GM21381 (cell line): ENCODE results near the gene MYOCD.
A peak's percentile ranks its signal among the peaks of the same experiment; 100 is the strongest.

Experiments
- ATAC-seq: cut with Tn5 transposase; IDR thresholded peaks from one replicate; pipeline ENCODE4 v1.9.1; 2021; ENCODE audit warnings: mild to moderate bottlenecking, moderate library complexity; ENCODE audit not compliant: unreplicated experiment

The MYOCD gene

DNA sequence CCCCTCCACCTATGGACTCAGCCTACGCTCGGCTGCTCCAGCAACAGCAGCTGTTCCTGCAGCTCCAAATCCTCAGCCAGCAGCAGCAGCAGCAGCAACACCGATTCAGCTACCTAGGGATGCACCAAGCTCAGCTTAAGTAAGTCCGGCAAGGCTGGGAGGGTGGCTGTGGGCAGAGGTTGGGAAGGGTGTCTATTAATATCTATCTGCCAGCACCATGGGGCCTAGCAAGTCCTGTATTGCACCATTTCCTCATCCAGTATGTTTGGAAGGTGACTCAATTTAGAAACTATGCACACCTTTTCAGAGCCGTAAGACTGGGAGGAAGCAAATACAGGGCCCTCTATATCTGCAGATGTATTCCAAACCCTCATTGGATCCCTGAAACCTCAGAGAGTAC is 78.6 kb downstream of the MYOCD start:
- no peak for ATAC-seq

DNA sequence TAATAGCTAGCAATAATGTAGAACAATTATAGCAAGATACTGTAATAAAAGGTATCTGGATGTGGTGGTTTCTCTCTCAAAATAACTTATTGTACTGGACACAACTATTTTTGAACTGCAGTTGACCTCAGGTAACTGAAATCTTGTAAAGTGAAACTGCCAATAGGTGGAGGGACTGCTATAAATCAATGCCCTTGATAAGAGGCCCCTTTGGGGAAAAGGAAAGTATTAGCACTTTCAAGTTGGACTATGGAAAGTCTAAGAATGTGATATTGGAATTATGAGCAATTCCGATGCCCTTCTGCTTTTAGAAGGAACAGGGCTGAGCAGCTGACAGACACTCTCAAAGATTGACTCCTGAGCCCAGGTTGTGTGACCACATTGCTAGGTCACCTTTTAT is 79.1 kb downstream of the MYOCD start:
- no peak for ATAC-seq

DNA sequence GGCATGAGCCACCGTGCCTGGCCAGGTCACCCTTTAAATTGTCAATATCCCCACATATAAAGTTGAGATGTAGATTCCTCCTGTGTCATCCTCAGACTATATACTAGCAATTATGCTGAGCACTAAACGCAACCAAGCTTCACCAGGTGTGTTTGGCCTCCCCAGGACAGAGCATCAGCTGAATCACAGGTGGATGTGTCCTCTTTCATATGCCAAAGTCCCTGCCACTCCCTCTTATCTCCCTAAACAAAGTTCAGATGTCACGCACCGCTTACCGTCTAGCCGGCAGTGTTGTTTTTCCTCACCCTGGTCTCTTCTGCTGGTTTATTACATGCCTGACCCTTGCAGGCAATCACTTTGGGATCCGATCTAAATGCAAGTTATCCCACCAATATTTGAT is 79.8 kb downstream of the MYOCD start:
- no peak for ATAC-seq

DNA sequence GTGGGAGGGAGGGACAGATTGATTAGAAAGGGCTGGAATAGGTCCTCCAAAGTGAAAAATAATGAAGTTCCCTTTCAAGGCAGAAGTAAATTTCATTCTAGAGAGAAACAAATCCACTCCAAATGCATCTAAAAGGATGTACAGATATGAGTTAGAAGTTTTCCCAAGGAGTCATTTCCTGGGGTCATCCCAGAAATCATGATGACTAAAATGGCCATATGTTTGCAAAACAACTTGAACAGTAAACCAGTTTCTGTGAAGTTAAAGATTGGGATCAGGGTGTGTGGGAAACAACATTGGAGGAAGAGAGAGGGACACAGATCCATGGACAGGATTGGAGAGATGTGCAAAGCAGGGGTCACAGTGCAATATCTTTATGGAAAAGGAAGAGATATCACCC is 91.1 kb downstream of the MYOCD start:
- no peak for ATAC-seq

DNA sequence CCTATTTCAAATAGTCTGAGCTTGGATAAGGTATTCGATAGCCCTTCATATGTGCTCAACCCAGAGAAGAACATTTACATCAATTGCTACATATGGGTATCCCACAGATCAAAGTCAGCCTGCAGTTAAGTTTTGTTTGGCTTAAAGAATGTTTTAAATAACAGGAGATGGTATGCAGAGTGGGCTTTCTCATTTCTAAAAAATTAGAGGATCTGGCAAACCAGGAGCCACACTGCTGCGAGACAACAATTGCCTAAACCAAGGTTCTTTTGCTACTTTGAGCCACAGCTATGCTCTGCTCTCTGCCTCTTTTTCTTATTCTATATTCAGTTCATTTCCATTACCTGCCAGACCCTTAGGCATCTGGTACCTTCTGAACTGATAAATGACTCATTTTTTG is 93.4 kb downstream of the MYOCD start:
- no peak for ATAC-seq

DNA sequence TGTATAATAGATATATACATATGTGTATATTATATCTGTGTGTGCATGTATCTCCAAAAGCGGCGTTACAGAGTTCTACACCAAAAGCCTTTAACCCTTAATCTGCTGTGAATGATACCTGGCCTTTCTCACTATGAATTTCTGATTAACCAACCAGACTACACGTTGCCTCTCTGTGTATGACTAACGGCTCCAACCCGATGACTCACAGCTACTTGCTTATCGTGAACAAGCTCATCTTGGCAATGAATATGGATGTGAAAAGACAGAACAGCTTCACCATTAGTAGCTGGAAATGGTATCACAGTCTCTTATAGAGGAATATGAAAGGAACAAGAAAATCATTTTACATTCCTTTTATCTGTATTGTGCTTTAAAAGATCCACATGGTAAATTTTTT is 99.9 kb downstream of the MYOCD start:
- no peak for ATAC-seq

DNA sequence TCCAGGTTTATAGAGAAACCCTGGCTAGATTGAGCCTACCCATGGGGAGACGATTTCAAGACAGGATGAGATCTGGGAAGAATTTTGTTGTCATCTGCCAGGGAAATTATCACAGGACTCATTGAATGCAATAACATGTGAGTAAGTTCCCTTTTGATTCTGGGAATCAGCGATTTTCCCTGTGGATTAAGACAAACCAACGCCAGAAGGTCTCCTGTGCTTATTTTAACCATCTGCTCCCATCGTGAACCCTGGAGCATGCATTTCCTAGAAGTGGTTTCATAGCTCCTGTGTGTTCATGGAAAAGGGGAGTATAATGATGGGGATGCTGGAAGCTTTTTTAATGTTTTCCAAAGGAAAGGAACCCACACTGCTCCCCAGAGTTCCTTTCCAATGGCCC is 102.6 kb downstream of the MYOCD start:
- no peak for ATAC-seq

DNA sequence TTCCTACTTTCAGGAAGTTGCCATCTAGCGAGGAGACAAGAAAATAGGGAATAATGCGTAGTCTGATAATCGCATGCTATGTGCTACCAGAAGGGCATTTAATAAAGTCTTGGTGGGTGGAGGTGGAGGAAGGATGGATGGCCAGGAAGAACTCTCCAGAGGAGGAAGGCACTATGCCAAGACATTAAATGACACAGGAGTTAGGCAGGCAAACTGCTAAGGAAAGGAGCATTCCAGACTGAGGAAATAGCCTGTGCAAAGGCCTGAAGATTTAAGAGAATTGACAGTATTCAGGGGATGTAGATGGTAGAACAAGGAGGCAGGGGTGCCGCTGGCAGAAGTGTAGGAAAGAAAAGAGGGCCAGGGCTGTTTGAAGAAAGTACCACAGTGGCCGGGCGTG is 104.3 kb downstream of the MYOCD start:
- ATAC-seq: no peak

DNA sequence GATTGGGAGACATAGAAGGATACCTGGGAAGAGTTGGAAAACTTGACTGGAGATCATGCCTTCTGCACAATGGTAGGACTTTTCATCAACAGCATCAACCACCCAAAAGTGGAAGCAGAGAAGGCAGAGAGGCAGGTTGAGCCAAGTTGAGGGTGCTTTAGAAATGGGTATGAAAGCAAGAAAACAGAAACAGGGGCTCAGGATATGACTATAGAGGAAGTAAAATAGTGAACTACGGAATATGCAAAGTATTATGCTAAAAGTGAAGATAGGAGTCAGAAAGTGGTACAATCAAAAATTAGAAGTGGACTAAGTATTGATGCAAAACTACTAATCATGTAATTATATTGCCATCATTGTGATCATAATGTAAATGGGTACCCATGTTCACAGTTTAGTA is 107.5 kb downstream of the MYOCD start:
- no peak for ATAC-seq

DNA sequence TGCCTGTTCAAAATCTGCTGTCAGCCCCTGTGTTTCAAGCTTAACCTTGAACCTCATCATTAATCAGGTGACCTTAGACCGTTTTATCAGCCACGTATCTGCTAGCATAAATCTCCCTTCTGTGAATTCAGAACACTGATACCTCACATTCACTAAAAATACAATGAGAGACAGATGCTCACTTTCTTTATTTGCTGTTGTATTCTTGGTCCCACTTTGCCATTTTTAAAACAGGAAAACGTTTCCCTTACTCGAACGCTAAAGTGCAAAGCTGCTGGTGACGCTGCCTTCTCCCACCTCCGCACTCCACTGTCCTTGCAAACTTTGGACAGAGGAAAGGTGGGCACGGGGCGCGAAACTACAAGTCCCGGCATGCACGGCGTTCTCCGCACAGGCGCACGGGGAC is 123.4 kb downstream of the MYOCD start:
- ATAC-seq: peak; percentile 82

DNA sequence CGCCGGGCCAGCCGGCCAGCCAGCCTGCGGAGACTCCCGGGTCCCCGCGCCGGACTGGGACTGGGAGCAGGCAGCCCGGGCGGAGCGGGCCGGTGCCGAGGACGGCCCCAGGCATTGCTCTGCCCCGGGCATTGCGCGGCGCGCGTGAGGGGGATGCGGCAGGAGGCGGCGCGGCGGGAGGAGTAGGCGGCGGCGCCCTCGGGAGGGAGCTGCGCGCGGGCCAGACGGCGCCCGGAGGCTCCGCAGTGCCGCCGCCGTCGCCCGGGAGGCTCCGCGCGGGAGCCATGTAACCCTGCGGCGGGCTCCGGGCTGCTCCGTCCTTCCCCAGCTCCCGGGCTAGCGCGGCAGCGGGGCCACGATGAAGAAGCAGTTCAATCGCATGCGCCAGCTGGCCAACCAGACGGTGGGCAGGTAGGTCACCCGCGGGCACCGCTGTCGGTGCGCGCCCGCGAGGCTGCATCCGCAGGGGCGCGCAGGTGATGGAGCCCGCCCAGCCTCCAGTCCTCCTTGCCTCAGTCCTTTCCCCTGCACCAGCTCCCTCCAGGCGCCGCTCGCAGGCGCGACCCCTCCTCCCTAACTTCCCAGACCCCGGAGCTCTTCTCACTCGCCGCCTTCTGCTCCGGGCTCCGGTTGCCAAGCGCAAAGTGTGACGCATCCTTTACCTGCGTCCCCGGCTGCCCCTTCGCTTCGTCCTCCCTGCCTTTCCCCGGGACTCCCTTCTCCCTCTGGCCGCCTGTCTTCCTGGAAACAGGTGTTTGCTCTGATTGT is 124.0 kb downstream of the MYOCD start, which contains the start of gene ARHGAP44:
TSS of gene ARHGAP44 (plus strand) at position 18 of the 768 bp plus-strand sequence. CDS start at position 359, 341 bp downstream.
- ATAC-seq: peak; percentile 54

DNA sequence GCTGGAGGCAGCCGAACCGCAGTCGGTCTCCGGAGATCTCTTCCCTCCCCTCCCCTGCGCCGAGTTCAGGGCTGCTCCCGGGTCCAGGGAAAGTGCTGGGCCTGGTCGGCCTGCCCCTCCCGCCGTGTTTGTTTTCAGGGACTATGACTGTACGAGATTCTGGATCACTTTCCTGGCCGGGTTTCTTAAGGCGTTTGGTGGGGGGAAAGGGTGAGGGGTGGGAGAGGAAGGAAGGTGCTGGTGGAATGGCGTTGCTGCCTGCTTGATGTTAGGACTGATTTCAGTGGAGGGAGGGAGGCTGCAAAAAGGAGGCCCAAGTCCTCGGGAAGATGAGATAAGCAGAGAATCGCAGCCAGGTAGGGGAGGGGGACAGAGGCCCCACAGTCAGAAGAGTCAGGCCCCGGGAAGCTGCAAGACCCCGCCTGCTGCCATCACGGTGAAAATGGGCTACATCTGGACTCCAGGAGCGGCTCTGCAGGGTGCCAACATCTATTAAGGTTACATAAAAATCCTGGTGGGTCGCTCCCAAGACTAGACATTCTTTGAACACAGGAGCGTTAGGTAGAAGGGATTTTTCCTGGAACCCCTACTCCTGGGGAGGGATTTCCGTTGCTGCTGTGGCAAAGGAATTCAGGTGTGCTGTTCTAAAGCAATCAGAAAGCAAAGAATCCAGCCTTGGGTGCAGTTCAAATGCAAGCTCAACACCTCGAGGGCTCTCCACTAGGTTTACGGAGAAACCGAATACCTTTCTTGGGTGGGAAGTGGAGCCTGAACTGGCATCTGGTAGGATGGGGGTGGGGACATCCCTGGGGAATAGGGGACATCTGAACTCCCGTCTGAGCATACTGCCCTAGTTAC is 124.8 kb downstream of the MYOCD start:
- ATAC-seq: no peak

DNA sequence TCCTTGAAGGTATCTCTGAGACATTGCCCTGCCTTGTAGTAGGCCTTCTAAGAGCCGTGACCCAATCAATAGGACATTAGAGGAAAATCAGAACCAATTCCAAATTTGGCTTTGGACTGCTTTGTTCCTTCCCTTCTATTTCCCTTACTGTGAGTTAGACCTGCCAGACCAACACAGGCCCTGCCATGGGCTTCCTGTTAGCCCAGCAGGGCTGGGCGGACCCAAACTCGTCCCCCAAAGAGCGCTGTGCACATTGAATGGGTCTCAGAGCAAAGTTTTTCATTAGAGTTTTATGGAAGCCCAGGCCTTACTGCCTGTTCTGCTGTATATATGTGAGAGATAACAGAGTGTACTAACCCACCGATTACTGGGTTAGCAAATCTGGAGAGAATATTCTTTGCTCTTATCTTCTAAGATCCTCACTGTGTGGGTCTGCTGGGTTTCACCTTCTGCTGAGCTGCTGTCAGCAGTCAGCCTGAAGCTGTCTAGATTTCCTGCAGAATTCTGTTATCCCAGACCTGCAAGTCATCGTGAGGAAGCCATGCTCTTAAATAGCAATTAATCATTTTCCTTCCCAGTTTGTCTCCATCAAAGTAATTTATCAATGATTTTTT is 129.3 kb downstream of the MYOCD start:
- ATAC-seq: no peak

DNA sequence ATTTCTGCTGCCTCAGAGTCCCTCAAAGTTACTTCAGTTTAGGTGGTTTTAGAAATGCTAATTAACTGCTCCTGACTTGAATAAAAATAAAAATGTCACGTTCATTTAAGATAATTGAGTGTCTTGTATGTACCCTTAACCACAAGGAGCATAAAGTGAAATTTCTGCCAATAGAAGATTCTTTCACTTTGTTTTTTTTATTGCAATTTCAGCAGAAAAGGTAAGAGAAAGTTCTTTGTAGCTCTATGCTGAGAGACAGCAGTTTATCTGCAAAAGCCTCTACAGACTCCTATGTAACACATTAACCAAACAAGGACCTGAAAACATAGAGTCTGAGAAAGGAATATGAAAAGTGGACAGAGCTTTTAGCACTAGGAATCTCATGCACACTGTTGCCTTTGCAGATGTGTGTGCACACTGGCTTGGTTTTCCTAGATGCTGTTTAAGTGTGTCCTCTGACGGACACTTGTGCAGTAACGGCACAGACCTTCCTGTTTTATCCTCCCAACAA is 135.2 kb downstream of the MYOCD start:
- no peak for ATAC-seq

DNA sequence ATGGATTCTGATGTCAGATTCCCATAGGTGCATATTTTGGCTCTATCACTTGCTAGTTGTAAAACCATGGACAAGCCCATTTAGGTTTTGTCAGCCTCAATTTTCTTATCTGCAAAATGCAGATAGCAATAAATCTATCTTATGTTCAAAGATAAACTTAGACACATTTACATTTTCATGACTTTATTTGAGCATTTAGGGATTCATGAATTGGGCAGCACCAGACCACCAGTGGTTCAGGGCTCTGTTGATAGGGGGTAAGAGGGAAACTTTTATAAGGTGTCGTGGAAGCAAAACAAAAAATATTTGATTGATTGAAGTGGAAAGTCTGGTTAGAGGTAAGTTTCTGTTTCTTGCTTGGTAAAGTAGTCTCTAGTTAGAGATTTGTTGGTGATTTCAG is 140.9 kb downstream of the MYOCD start:
- no peak for ATAC-seq

DNA sequence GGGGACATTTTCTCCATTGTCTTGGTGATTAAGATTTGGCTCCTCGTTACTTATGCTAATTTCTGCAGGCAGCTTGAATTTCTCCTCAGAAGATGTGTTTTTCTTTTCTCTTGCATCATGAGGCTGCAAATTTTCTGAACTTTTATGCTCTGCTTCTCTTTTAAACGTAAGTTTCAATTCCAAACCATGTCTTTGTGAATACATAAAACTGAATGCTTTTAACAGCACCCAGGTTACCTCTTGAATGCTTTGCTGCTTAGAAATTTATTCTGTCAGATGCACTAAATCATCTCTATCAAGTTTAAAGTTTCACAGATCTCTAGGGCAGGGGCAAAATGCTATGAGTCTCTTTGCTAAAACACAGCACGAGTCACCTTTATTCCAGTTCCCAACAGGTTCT is 143.0 kb downstream of the MYOCD start:
- ATAC-seq: no peak

DNA sequence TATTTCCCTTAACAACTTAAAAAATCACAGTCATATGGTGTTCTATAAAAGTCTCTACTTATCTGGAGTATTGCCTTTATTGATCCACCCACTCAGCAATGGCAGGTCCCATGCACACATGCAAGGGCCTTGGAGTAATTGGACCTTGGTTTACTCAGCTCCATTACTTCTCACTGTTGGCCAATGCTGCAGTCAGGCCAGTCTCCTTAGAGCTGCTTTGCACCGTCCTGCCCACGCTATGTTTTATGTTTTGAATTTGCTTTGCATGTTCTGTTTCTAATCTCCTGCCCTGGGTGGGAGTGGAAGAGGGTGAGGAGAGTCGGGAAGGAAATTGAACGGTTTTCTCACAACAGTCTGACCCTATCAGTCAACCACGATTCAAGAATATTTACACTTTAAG is 147.2 kb downstream of the MYOCD start:
- no peak for ATAC-seq

DNA sequence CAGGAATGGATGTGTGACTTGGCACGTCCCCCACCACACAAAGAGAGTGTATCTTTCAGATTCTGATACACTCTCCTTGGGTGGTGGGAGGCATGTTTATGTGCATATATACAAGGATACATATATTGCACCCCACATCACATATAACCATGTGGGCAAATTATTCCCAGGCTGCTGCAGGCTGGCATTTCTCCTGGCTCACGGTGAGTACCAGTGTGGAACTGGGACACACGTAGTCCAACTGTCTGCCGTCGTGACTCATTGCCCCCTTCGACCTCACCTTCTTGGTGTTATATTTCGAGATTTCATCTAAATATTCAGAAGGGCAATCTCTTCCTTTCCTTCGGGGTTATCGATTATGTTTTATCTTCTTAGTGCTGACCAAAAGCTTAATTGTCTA is 148.0 kb downstream of the MYOCD start:
- no peak for ATAC-seq

DNA sequence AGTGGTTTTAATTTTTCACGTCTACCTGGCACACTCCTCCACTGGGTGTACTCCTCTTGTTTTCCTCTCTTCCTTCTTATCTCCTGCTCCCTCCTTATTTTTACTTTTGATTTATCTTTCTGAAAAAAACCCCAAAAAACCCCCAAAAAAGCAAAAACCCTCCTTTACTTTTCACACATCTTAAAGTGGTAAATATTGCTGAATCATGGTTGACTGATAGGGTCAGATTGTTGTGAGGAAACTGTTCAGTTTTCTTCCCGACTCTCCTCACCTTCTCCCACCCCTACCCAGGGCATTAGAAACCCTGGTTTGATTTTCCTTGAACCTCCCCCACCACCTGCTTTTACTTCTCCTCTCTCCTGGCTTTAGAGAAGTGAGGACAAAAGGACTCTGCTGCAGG is 149.0 kb downstream of the MYOCD start:
- no peak for ATAC-seq

DNA sequence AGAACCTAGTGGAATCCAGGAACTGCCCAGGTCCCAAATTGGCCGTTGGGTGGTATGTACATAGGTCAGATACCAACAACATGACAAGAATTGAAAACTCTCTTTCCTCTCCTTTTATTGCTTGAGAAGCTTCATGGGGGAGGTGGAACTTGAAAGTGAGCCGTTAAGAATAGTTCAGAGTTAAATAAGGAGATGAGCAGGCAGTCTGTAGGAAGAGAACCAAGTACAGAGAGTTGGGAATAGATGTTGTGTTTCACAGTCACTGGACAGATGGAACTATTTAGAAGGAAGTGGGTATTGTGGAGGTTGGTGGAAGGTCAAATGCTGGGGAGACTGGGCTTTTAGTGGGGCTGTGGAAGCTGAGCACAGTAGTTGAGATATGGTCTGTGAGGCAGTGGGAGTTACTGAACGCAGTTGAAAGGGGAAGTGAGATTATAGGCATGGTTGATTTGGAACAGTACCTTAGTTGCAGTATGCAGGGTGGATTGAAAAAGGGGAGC is 150.0 kb downstream of the MYOCD start:
- ATAC-seq: peak; percentile 97
